Measurements from ENCODE around the gene PRUNE2. TPM values are rescaled to one million over a fixed set of nuclear protein-coding genes. Genes with fewer than 3 reads are reported as not detected.

The PRUNE2 gene
- total RNA-seq, 1 donor from 2014 or later, result 3.3 TPM

DNA sequence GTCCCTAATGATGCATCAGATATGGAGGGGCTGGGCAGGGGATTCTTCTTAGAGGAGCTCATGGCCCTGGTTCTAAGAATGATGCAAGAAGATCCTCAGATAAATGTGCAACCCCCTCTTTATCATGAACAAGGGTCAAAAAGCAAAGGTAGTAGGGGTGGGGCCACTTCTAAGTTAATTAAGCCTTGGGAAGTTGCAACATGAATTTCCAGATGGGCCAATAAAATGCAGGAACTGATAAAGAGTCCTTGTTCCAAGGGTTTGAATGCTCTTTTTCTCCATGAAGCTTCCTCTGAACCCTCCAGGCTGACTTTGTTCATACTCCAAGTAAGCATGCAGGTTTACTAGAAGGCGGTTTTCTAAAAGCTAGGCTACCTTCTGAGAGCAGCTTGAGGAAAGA lies 116.1 kb downstream of the PRUNE2 start:
- TF ChIP-seq CTCF (conservative IDR thresholded peaks at IDR 0.05), result no peak
- no peak overlapping the region for H3K4me3 Mint-ChIP-seq
- no peaks in the 10 kb centered on the region for H3K9me3 Mint-ChIP-seq
- peaks cover 5% of the 10 kb centered on the region for H3K27me3 Mint-ChIP-seq
- no peaks in the 10 kb centered on the region for H3K36me3 Mint-ChIP-seq
- DNase-seq (ENCODE audit: extremely low spot score, unreplicated experiment), result no peak
- no peak overlapping the region for H3K27ac Mint-ChIP-seq
- no peaks in the 10 kb centered on the region for H3K4me1 Mint-ChIP-seq (ENCODE audit: unreplicated experiment)

GRCh38 chr9:76787677-76788076 lies 118.2 kb downstream of the PRUNE2 start:
- Mint-ChIP-seq H3K4me1 (ENCODE audit: unreplicated experiment) (no peaks in the 10 kb centered on the region), H3K27ac (no peak overlapping the region), H3K9me3 (no peaks in the 10 kb centered on the region), H3K36me3 (no peaks in the 10 kb centered on the region), H3K4me3 (no peak overlapping the region), H3K27me3 (peaks cover 5% of the 10 kb centered on the region)
- no peak for TF ChIP-seq CTCF (conservative IDR thresholded peaks at IDR 0.05)
- no peak for DNase-seq (ENCODE audit: extremely low spot score, unreplicated experiment)

- H3K36me3 Mint-ChIP-seq, result no peaks in the 10 kb centered on the region
- TF ChIP-seq CTCF (conservative IDR thresholded peaks at IDR 0.05), result no peak
Observed at GRCh38 chr9:76785501-76785900, 120.4 kb downstream of the PRUNE2 start.

GRCh38 chr9:76784881-76785280 lies 121.0 kb downstream of the PRUNE2 start:
- Mint-ChIP-seq H3K4me1 (ENCODE audit: unreplicated experiment) (no peaks in the 10 kb centered on the region), H3K9me3 (no peaks in the 10 kb centered on the region), H3K27me3 (peaks cover 5% of the 10 kb centered on the region), H3K4me3 (no peak overlapping the region), H3K36me3 (no peaks in the 10 kb centered on the region), H3K27ac (no peak overlapping the region)
- no peak for DNase-seq (ENCODE audit: extremely low spot score, unreplicated experiment)
- no peak for TF ChIP-seq CTCF (conservative IDR thresholded peaks at IDR 0.05)

More at GRCh38 chr9:76785501-76785900, 120.4 kb downstream of the PRUNE2 start:
- no peak for DNase-seq (ENCODE audit: extremely low spot score, unreplicated experiment)
- no peaks in the 10 kb centered on the region for H3K9me3 Mint-ChIP-seq
- H3K27me3 Mint-ChIP-seq, result peaks cover 5% of the 10 kb centered on the region
- no peak overlapping the region for H3K27ac Mint-ChIP-seq
- H3K4me3 Mint-ChIP-seq, result no peak overlapping the region
- no peaks in the 10 kb centered on the region for H3K4me1 Mint-ChIP-seq (ENCODE audit: unreplicated experiment)

DNA sequence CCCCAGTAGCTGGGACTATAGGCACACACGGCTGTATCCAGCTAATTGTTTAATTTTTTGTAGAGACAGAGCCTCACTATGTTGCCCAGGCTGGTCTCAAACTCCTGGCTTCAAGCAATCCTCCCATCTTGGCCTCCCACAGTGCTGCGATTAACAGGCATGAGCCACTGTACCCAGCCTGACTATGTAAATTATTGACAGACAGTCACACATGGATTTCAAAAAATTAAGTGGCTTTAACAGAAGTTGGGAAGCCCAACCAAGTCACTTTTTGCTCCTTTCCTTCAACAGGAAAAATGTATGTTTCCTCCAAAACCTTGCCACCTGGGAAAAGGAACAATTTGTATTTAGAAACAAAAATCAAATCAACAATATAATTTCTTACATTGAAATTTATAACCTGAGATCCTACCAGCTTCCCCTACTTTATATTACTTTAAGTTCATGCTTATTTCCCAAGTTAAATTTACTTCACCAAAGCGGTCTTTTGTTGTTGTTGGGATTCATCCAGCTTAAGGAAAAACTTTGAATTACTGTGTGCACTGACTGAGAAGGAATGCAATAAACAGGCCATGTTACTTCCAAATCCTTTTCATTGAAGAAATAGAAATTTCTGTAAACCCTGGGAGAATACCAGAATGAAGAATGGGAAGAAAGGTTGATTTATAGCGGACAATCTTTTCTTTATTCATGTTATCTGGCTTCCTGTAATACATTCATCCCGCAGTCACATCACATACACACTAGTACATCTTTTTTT lies 133.0 kb downstream of the PRUNE2 start:
- peaks cover 10% of the 10 kb centered on the region for H3K27me3 Mint-ChIP-seq
- H3K36me3 Mint-ChIP-seq, result no peaks in the 10 kb centered on the region
- H3K4me3 Mint-ChIP-seq, result no peak overlapping the region
- no peak for TF ChIP-seq CTCF (conservative IDR thresholded peaks at IDR 0.05)
- no peaks in the 10 kb centered on the region for H3K4me1 Mint-ChIP-seq (ENCODE audit: unreplicated experiment)
- DNase-seq (ENCODE audit: extremely low spot score, unreplicated experiment), result no peak
- no peak overlapping the region for H3K27ac Mint-ChIP-seq
- no peaks in the 10 kb centered on the region for H3K9me3 Mint-ChIP-seq

Data from type B pancreatic cell (in vitro differentiated cells).